ENCODE results near the gene CFAP410. TPM values are rescaled to one million over a fixed set of nuclear protein-coding genes. Genes with fewer than 3 reads are reported as not detected.

The CFAP410 gene
- total and polyA plus RNA-seq, 2 of the 4 experiments (the other 2 are of a cell fraction), result 3.8 to 10.3 TPM

- Histone ChIP-seq H3K9me3 (ENCODE audit: control insufficient read depth, insufficient read depth, low read length) (no peaks in the 10 kb centered on the region), H3K4me2 (ENCODE audit: low read depth, low read length) (0 out of 2 replicates have a peak overlapping the region, but pooled peaks have one; percentile 9), H3K4ac (ENCODE audit: low read depth, low read length) (no peak overlapping the region), H2BK5ac (ENCODE audit: low read depth, low read length, poor library complexity, severe bottlenecking) (no peak overlapping the region), H3K9me1 (ENCODE audit: insufficient read depth, low read length) (no peaks in the 10 kb centered on the region), H3K4me1 (ENCODE audit: control insufficient read depth, insufficient read depth, low read length) (peaks cover 15% of the 10 kb centered on the region; the same call in 1 of the 2 replicates), H2BK15ac (ENCODE audit: low read depth, low read length) (no peak overlapping the region), H3K18ac (ENCODE audit: low read depth, low read length) (no peak overlapping the region), H2AFZ (replicated peaks; ENCODE audit: low read length, poor library complexity) (peak overlapping the region; percentile 57), H3K9ac (ENCODE audit: low read depth, low read length) (no peak overlapping the region), H4K5ac (ENCODE audit: low read depth, low read length) (no peak overlapping the region), H3K79me1 (ENCODE audit: low read depth in 1 of 2, low read length in 2 of 2) (peaks cover 8 to 18% of the 10 kb centered on the region in 2 experiments), H2AK9ac (replicated peaks; ENCODE audit: low read depth, low read length, poor library complexity) (no peak overlapping the region), H4K20me1 (ENCODE audit: insufficient read depth, low read length) (peaks cover 22% of the 10 kb centered on the region), H2AK5ac (ENCODE audit: low read depth, low read length) (peak overlapping the region; percentile 59; the same call in 1 of the 2 replicates), H3K4me3 (ENCODE audit: insufficient read depth, low read depth, low read length) (no peak overlapping the region), H3K27ac (ENCODE audit: insufficient read depth, low read length) (no peak overlapping the region), H3K36me3 (ENCODE audit: control insufficient read depth, insufficient read depth, low read length) (no peaks in the 10 kb centered on the region), H2BK20ac (ENCODE audit: low read depth, low read length) (no peak overlapping the region), H2BK120ac (ENCODE audit: low read depth, low read length) (no peak overlapping the region), H3K23ac (ENCODE audit: low read depth, low read length) (no peak overlapping the region), H4K91ac (ENCODE audit: insufficient read depth, low read depth, low read length) (no peak overlapping the region), H3K56ac (ENCODE audit: extremely low read depth, insufficient read depth, low read length) (no peak overlapping the region), H3K27me3 (ENCODE audit: control insufficient read depth, insufficient read depth, low read length) (peaks cover 2% of the 10 kb centered on the region; the same call in 1 of the 2 replicates), H3K14ac (replicated peaks; ENCODE audit: low read depth, low read length) (no peak overlapping the region), H4K8ac (ENCODE audit: low read depth in 2 of 2, low read length in 2 of 2) (no peak overlapping the region)
- 35% methylated on average over 4 of the region's 22 CpGs; no CpG with 5 or more reads in 1 of the 2 experiments for WGBS, 2 experiments (ENCODE audit: extremely low coverage in 2 of 2, insufficient read length in 1 of 2)
- CTCF ChIA-PET, result interaction anchor here (0.6 kb wide), 1 partner anchor 396 kb away, joined by 7 read pairs; no protein-coding TSS in a partner anchor
- in situ Hi-C loops (cut with MboI; ENCODE audit: low sequenced_read_pairs), result no loop called here
- DNase-seq, result peak; percentile 76
- BruUV-seq (replicated peaks), result no TSS peak
- POLR2A ChIA-PET (ENCODE audit: unreplicated experiment), result interaction anchor here (0.6 kb wide), 1 partner anchor 637 kb away, joined by 3 read pairs; no protein-coding TSS in a partner anchor
- dilution Hi-C loops (cut with HindIII; ENCODE audit: low sequenced_read_pairs, unreplicated experiment), result no loop called here
- ATAC-seq (ENCODE audit: low read depth), result peak; percentile 50
- intact Hi-C loops (cut with micrococcal nuclease), result no loop called here
- TF ChIP-seq CEBPB (IDR thresholded peaks at IDR 0.05; ENCODE audit: low read depth, low read length) (peak; percentile 69), SMC3 (IDR thresholded peaks at IDR 0.05; ENCODE audit: low read depth, low read length) (peak; percentile 95), POLR2A (IDR thresholded peaks at IDR 0.05; ENCODE audit: low read depth, low read length) (peak; percentile 50; the same call in 1 of the 2 replicates), RAD21 (IDR thresholded peaks at IDR 0.05; ENCODE audit: low read length) (peak; percentile 95), BHLHE40 (IDR thresholded peaks at IDR 0.05; ENCODE audit: low read depth, low read length) (0 out of 2 replicates have a peak, but pooled peaks have one; percentile 18), CTCF (conservative IDR thresholded peaks at IDR 0.05; ENCODE audit: low read depth, low read length) (peak; percentile 92), RFX5 (IDR thresholded peaks at IDR 0.05; ENCODE audit: low read depth, low read length) (no peak), NFE2L2 (IDR thresholded peaks at IDR 0.05; ENCODE audit: low read depth, low read length) (no peak), ELK1 (IDR thresholded peaks at IDR 0.05; ENCODE audit: borderline replicate concordance, low read depth, low read length) (no peak), MAZ (IDR thresholded peaks at IDR 0.05; ENCODE audit: borderline replicate concordance, low read depth, low read length) (no peak), USF2 (IDR thresholded peaks at IDR 0.05; ENCODE audit: low read depth, low read length) (no peak), MXI1 (IDR thresholded peaks at IDR 0.05; ENCODE audit: borderline replicate concordance, low read depth, low read length) (no peak), CHD1 (IDR thresholded peaks at IDR 0.05; ENCODE audit: low read depth, low read length) (no peak), FOS (IDR thresholded peaks at IDR 0.05; ENCODE audit: low read depth, low read length) (no peak)
Observed at GRCh38 chr21:44297525-44298290, 41.5 kb downstream of the CFAP410 start.
